K562 (cell line): ENCODE measurements around the gene ZDHHC18. TPM values are rescaled to one million over a fixed set of nuclear protein-coding genes. Genes with fewer than 3 reads are reported as not detected.
A peak's percentile ranks its signal among the peaks of the same experiment; 100 is the strongest.

Experiments used
- BRD4 ChIP-seq: fragments of 200-600 bp; sonication (generic); IDR thresholded peaks from 2 replicates; pipeline ENCODE4 v1.6.1; 2017; ENCODE audit warnings: inconsistent platforms
- CBFA2T2 ChIP-seq: fragments of 450-650 bp; conservative IDR thresholded peaks from 2 replicates; pipeline ENCODE4 v1.6.1; 2017; ENCODE audit warnings: mild to moderate bottlenecking
- CHCHD3 ChIP-seq: fragments of 250-450 bp; sonication (Bioruptor Pico); IDR thresholded peaks from 2 replicates; pipeline ENCODE4 v2.1.2; 2022; ENCODE audit warnings: mild to moderate bottlenecking
- EP300 ChIP-seq: IDR thresholded peaks from 2 replicates; pipeline ENCODE4 v1.6.1; 2012; ENCODE audit warnings: low read length, improper control_type of control experiment
- EZH2 ChIP-seq: IDR thresholded peaks from 2 replicates; pipeline ENCODE4 v1.6.1; 2012; ENCODE audit warnings: low read depth, mild to moderate bottlenecking, inconsistent platforms, low read length, borderline replicate concordance
- GTF2E2 ChIP-seq: fragments of 200-800 bp; sonication (Bioruptor generic); IDR thresholded peaks from 2 replicates; pipeline ENCODE4 v1.6.1; 2016; ENCODE audit warnings: missing genetic modification characterization, missing compliant biosample characterization
- HDAC8 ChIP-seq: fragments of 450-650 bp; IDR thresholded peaks from 2 replicates; pipeline ENCODE4 v1.6.1; 2016; ENCODE audit warnings: mild to moderate bottlenecking, missing genetic modification characterization, moderate library complexity, missing compliant biosample characterization
- KDM1A ChIP-seq, 2 experiments: fragments of 450-650 bp; IDR thresholded peaks; 2 replicates each; pipeline ENCODE4 v1.6.1; 2016; ENCODE audit warnings: mild to moderate bottlenecking in 2 of 2
- KLF10 ChIP-seq: fragments of 250-450 bp; sonication (Bioruptor Pico); IDR thresholded peaks from 2 replicates; pipeline ENCODE4 v1.6.1; 2021; ENCODE audit warnings: matching md5 sums
- KLF13 ChIP-seq: fragments of 450-650 bp; IDR thresholded peaks from 2 replicates; pipeline ENCODE4 v1.6.1; 2016; ENCODE audit warnings: missing genetic modification characterization, low read depth, mild to moderate bottlenecking, missing compliant biosample characterization, moderate library complexity, borderline replicate concordance
- MLLT1 ChIP-seq, 2 experiments: fragments of 450-650 bp; IDR thresholded peaks; 2 replicates each; pipeline ENCODE4 v1.6.1; 2016
- NCOA6 ChIP-seq: fragments of 450-650 bp; IDR thresholded peaks from 2 replicates; pipeline ENCODE4 v1.6.1; 2017; ENCODE audit warnings: mild to moderate bottlenecking
- NFATC3 ChIP-seq: fragments of 450-650 bp; IDR thresholded peaks from 2 replicates; pipeline ENCODE4 v1.6.1; 2017; ENCODE audit warnings: mild to moderate bottlenecking
- PHTF2 ChIP-seq: fragments of 250-450 bp; sonication (Bioruptor Pico); IDR thresholded peaks from 2 replicates; pipeline ENCODE4 v1.5.0; 2021; ENCODE audit warnings: mild to moderate bottlenecking
- POLR2AphosphoS2 ChIP-seq: IDR thresholded peaks from 2 replicates; pipeline ENCODE4 v1.6.1; 2012; ENCODE audit warnings: low read length, improper control_type of control experiment
- PRPF4 ChIP-seq: fragments of 200-400 bp; formaldehyde crosslinking; IDR thresholded peaks from one replicate; pipeline ENCODE4 v1.6.1; 2017; ENCODE audit warnings: low read length, low read depth, mild to moderate bottlenecking; ENCODE audit not compliant: insufficient read depth, poor library complexity, severe bottlenecking
- RB1 ChIP-seq: fragments of 450-650 bp; IDR thresholded peaks from 2 replicates; pipeline ENCODE4 v1.6.1; 2017; ENCODE audit warnings: low read depth, mild to moderate bottlenecking
- RHOXF2B ChIP-seq: fragments of 250-450 bp; sonication (Bioruptor Pico); conservative IDR thresholded peaks from 2 replicates; pipeline ENCODE4 v1.5.1; 2021
- SIRT6 ChIP-seq: IDR thresholded peaks from one replicate; pipeline ENCODE4 v1.6.1; 2012; ENCODE audit warnings: low read depth, mild to moderate bottlenecking, control low read depth, inconsistent platforms, low read length, moderate library complexity
- SRSF9 ChIP-seq: fragments of 200-400 bp; formaldehyde crosslinking; IDR thresholded peaks from 2 replicates; pipeline ENCODE4 v1.6.1; 2017; ENCODE audit warnings: low read depth, low read length, borderline replicate concordance
- STAT5B ChIP-seq: fragments of 250-450 bp; sonication (Bioruptor Pico); IDR thresholded peaks from 2 replicates; pipeline ENCODE4 v1.8.0; 2021; ENCODE audit warnings: mild to moderate bottlenecking, inconsistent platforms
- TBP ChIP-seq: optimal IDR thresholded peaks from 2 replicates; pipeline ENCODE3; 2011; ENCODE audit warnings: low read depth, low read length, improper control_type of control experiment
- TEAD4 ChIP-seq, 2 experiments: sonication (generic) in 1 of 2; formaldehyde crosslinking in 1 of 2; IDR thresholded peaks; 2 replicates each; pipeline versions ENCODE4 v1.6.1 to v1.8.0; 2012 to 2022; ENCODE audit warnings: borderline replicate concordance in 1 of 2, inconsistent platforms in 1 of 2, low read length in 1 of 2, mild to moderate bottlenecking in 1 of 2, missing genetic modification reagents in 1 of 2
- THAP7 ChIP-seq: fragments of 250-450 bp; sonication (Bioruptor Pico); IDR thresholded peaks from 2 replicates; pipeline ENCODE4 v1.5.0; 2021
- TRIM24 ChIP-seq, 2 experiments: fragments of 450-650 bp; IDR thresholded peaks; 2 replicates each; pipeline ENCODE4 v1.6.1; 2016
- U2AF2 ChIP-seq: fragments of 200-400 bp; formaldehyde crosslinking; optimal IDR thresholded peaks from 2 replicates; pipeline ENCODE3; 2017; ENCODE audit warnings: low read depth, mild to moderate bottlenecking, low read length
- ZC3H11A ChIP-seq: IDR thresholded peaks from 2 replicates; pipeline ENCODE4 v1.6.1; 2012; ENCODE audit warnings: low read depth, low read length, improper control_type of control experiment
- ZC3H8 ChIP-seq: fragments of 450-650 bp; IDR thresholded peaks from 2 replicates; pipeline ENCODE4 v1.6.1; 2017
- ZNF263 ChIP-seq: sonication (generic); formaldehyde crosslinking; IDR thresholded peaks from 2 replicates; pipeline ENCODE4 v1.8.0; 2022; ENCODE audit warnings: mild to moderate bottlenecking, missing genetic modification reagents, borderline replicate concordance
- ZNF282 ChIP-seq: sonication (generic); formaldehyde crosslinking; IDR thresholded peaks from 2 replicates; pipeline ENCODE4 v1.8.1; 2023; ENCODE audit warnings: missing genetic modification reagents
- ZNF354B ChIP-seq: fragments of 250-450 bp; sonication (Bioruptor Pico); IDR thresholded peaks from 2 replicates; pipeline ENCODE4 v1.4.0; 2020
- ZNF561 ChIP-seq: fragments of 450-650 bp; formaldehyde crosslinking; conservative IDR thresholded peaks from 2 replicates; pipeline ENCODE4 v1.4.0; 2020; ENCODE audit warnings: mild to moderate bottlenecking, moderate library complexity
- ZNF695 ChIP-seq: fragments of 450-650 bp; formaldehyde crosslinking; IDR thresholded peaks from 2 replicates; pipeline ENCODE4 v1.4.0; 2020; ENCODE audit warnings: mild to moderate bottlenecking, moderate library complexity
- ZNF75A ChIP-seq: fragments of 450-650 bp; formaldehyde crosslinking; IDR thresholded peaks from 2 replicates; pipeline ENCODE4 v1.4.0; 2020; ENCODE audit warnings: mild to moderate bottlenecking
- polyA plus RNA-seq, 8 experiments: library from polyadenylated mRNA; depleted of rRNA in 4 of 8; stranded (reverse) in 5 of 8; unstranded in 3 of 8; fragments of >200 nt; fragmentation: Nextera tagmentation in 2 of 8; fragmentation: Illumina TruSeq in 1 of 8; extraction: Ambion mirVana in 2 of 8; extraction: Trizol in 1 of 8; gene quantifications; 2 replicates each; pipeline versions ENCODE4 v1.2.1 to v1.2.3, GENCODE V29; 2011 to 2014; ENCODE audit warnings: inconsistent platforms in 1 of 8, missing spikeins in 1 of 8
- total RNA-seq, 7 experiments: library from RNA; depleted of rRNA in 6 of 7; stranded (reverse); fragments of >200 nt in 6 of 7; fragmentation: Illumina TruSeq in 2 of 7; extraction: Trizol in 2 of 7; gene quantifications; 2 replicates each; pipeline versions ENCODE4 v1.2.1 to v1.2.3, GENCODE V29; 2011 to 2021; ENCODE audit warnings: low replicate concordance in 1 of 7

Gene ZDHHC18
- total and polyA plus RNA-seq, 9 of the 15 experiments (the other 6 are each of a cell fraction or from before 2014, with no cell fraction given): 0.42 to 35.6 (median 15.8) TPM

DNA sequence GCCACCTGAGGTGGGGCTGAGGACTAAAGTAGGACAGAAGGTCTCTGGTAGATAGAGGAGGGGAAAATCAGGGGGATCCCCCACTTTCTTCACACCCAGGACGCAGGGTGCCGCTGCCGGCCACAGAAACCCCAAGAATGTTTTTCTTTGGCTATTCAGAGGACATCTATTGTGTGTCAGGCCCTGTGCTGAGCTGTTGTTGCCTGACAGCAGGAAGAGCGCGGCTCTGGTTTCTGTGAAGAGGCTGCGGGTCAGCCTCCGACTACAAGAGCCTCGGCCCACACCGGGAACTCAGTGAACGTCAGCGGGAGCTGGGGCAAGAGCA, 39.1 kb upstream of the ZDHHC18 start (continued):
- no peak for TF ChIP-seq ZC3H11A
- no peak for TF ChIP-seq U2AF2
- no peak for TF ChIP-seq ZNF354B
- no peak for TF ChIP-seq CHCHD3 (CRISPR knock-in tag)
- TF ChIP-seq MLLT1 (IDR thresholded peaks at IDR 0.05): no peak
- TF ChIP-seq RHOXF2B (CRISPR knock-in tag): no peak
- TF ChIP-seq KLF13 (tag): no peak
- no peak for TF ChIP-seq PRPF4
- no peak for TF ChIP-seq POLR2AphosphoS2
- no peak for TF ChIP-seq THAP7 (CRISPR knock-in tag)
- no peak for TF ChIP-seq CBFA2T2
- TF ChIP-seq SIRT6: no peak
- TF ChIP-seq HDAC8 (tag): 0 out of 2 replicates have a peak, but pooled peaks have one; percentile 16
- no peak for TF ChIP-seq TBP
- no peak for TF ChIP-seq EP300
- no peak for TF ChIP-seq ZNF75A (CRISPR knock-in tag)
- TF ChIP-seq BRD4: peak; percentile 93; the same call in 1 of the 2 replicates
- no peak for TF ChIP-seq NFATC3
- no peak for TF ChIP-seq RB1
- TF ChIP-seq ZNF695 (CRISPR knock-in tag): 0 out of 2 replicates have a peak, but pooled peaks have one; percentile 37
- no peak for TF ChIP-seq EZH2
- no peak for TF ChIP-seq TEAD4 (IDR thresholded peaks at IDR 0.05; ENCODE audit: low read length)
- TF ChIP-seq TEAD4 (CRISPR knock-in tag; IDR thresholded peaks at IDR 0.05; ENCODE audit: borderline replicate concordance): no peak
- no peak for TF ChIP-seq SRSF9
- TF ChIP-seq KDM1A (IDR thresholded peaks at IDR 0.05): no peak
- no peak for TF ChIP-seq KLF10 (CRISPR knock-in tag)
- TF ChIP-seq ZNF561: no peak
- no peak for TF ChIP-seq NCOA6
- no peak for TF ChIP-seq ZNF263 (CRISPR knock-in tag)
- no peak for TF ChIP-seq ZNF282
- no peak for TF ChIP-seq ZC3H8
- TF ChIP-seq TRIM24 (IDR thresholded peaks at IDR 0.05): no peak
- TF ChIP-seq STAT5B (CRISPR knock-in tag): no peak
- TF ChIP-seq GTF2E2 (tag): peak; percentile 33; the same call in 1 of the 2 replicates
- no peak for TF ChIP-seq PHTF2 (CRISPR knock-in tag)
